Coronary artery (tissue), 2 donors: Measurements from ENCODE around the gene ST6GALNAC3.

Source experiments
- DNase-seq: peaks from one replicate; pipeline ENCODE4 v3.0.0-alpha.2; 2017; ENCODE audit warnings: low spot score
- H3K27ac ChIP-seq, 2 donors: fragments of 200-600 bp; sonication (generic); one replicate each; pipeline ENCODE4 v1.5.1; 2016 to 2019
- H3K4me3 ChIP-seq: fragments of 200-600 bp; sonication (generic); 2 replicates; pipeline ENCODE4 v1.5.1; 2016; ENCODE audit warnings: mild to moderate bottlenecking, moderate library complexity
- TF ChIP-seq, protein P1 (sequence below): fragments of 200-600 bp; sonication (generic); IDR thresholded peaks from one replicate; pipeline ENCODE4 v1.5.1; 2019; ENCODE audit warnings: antibody characterized with exemption

The ST6GALNAC3 gene

GRCh38 chr1:76292418-76293184 is 218.1 kb downstream of the ST6GALNAC3 start:
- DNase-seq: no peak
- TF ChIP-seq, protein P1, sequence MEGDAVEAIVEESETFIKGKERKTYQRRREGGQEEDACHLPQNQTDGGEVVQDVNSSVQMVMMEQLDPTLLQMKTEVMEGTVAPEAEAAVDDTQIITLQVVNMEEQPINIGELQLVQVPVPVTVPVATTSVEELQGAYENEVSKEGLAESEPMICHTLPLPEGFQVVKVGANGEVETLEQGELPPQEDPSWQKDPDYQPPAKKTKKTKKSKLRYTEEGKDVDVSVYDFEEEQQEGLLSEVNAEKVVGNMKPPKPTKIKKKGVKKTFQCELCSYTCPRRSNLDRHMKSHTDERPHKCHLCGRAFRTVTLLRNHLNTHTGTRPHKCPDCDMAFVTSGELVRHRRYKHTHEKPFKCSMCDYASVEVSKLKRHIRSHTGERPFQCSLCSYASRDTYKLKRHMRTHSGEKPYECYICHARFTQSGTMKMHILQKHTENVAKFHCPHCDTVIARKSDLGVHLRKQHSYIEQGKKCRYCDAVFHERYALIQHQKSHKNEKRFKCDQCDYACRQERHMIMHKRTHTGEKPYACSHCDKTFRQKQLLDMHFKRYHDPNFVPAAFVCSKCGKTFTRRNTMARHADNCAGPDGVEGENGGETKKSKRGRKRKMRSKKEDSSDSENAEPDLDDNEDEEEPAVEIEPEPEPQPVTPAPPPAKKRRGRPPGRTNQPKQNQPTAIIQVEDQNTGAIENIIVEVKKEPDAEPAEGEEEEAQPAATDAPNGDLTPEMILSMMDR: no peak
- H3K27ac ChIP-seq: no peak overlapping the region
- no peak overlapping the region for H3K4me3 ChIP-seq

- Histone ChIP-seq H3K27ac (no peak overlapping the region), H3K4me3 (no peak overlapping the region)
- TF ChIP-seq, protein P1: no peak
- no peak for DNase-seq
These were observed 219.3 kb downstream of the ST6GALNAC3 start for GRCh38 chr1:76293831-76294230.

DNA sequence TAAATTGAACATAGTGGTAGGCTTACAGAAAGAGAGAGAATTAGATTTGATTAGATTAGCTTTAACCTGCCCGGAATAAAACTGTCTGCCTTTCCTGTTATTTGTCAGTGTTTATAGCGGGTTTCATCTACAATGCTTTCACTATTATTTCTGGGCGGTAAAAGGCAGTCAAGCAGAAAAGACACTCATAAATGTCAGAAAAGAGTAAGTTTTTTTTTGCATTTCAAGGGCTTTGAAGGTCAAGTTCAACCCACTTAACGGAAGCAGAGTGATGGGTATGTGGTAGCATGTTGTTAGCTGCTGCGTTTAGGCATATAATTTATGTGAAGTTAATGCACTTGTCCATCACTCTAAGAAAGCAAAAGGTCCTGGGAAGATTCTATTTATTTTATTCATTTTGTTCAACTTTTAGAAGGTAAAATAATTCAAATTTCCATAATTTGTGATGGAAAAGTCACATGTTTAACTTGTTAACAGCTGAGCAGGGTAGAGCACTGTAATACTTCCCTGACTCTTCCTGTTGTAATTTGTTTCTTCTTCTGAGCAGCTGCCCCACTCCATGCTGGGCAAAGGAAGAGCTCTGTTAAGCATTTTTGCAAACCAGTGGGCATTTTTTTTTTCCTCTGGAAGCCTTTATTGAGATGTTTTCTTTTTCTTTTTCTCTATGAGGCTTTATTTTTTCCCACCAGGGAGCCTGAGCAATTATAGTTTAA is 220.1 kb downstream of the ST6GALNAC3 start:
- TF ChIP-seq, protein P1: no peak
- H3K27ac ChIP-seq: no peak overlapping the region
- no peak for DNase-seq
- H3K4me3 ChIP-seq: no peak overlapping the region

GRCh38 chr1:76298399-76298798 is 223.9 kb downstream of the ST6GALNAC3 start:
- TF ChIP-seq, protein P1: no peak

GRCh38 chr1:76299036-76299435 is 224.5 kb downstream of the ST6GALNAC3 start:
- TF ChIP-seq, protein P1: no peak
- Histone ChIP-seq H3K4me3 (no peak overlapping the region), H3K27ac (no peak overlapping the region)
- DNase-seq: no peak

More at GRCh38 chr1:76298399-76298798, 223.9 kb downstream of the ST6GALNAC3 start:
- Histone ChIP-seq H3K4me3 (no peak overlapping the region), H3K27ac (no peak overlapping the region)
- DNase-seq: no peak

DNA sequence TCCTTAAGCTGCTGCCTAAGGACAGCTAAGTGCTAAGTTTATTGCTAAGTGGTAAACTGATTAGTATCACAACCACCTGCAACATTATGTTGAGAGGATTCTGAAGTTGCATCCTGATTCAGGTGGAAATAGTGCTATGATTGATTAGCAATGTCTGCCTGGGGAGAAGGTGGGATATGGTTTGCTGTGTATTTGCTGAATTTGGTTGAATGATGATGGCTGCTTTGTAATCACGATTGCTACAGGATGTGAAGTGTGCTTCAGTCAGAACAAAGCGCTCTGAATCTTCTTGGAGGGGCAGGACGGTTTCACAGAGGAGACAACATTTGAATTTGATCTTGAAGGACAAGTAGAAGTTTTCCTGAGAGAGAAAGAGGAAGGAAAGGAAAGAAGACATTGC is 226.0 kb downstream of the ST6GALNAC3 start:
- DNase-seq: no peak
- TF ChIP-seq, protein P1: no peak
- Histone ChIP-seq H3K27ac (no peak overlapping the region), H3K4me3 (no peak overlapping the region)
